GM19035 (cell line): ENCODE results near the gene DPH6.
"Not testable (repeated sequence)": the region's sequence is repeated elsewhere in the genome, so short reads cannot be mapped to it uniquely, and the experiment has no call there.

ENCODE experiments used
- ATAC-seq: cut with Tn5 transposase; IDR thresholded peaks from one replicate; pipeline ENCODE4 v1.9.1; 2021; ENCODE audit not compliant: unreplicated experiment

The DPH6 gene

DNA sequence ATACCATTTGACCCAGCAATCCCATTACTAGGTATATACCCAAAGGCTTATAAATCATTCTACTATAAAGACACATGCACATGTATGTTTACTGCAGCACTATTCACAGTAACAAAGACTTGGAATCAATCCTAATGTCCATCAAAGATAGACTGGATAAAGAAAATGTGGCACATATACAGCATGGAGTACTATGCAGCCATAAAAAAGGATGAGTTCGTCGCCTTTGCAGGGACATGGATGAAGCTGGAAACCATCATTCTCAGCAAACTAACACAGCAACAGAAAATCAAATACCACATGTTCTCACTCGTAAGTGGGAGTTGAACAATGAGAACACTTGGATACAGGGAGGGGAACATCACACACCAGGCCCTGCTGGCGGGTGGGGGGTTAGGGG is 104.7 kb downstream of the DPH6 start:
- not testable (repeated sequence) for ATAC-seq

DNA sequence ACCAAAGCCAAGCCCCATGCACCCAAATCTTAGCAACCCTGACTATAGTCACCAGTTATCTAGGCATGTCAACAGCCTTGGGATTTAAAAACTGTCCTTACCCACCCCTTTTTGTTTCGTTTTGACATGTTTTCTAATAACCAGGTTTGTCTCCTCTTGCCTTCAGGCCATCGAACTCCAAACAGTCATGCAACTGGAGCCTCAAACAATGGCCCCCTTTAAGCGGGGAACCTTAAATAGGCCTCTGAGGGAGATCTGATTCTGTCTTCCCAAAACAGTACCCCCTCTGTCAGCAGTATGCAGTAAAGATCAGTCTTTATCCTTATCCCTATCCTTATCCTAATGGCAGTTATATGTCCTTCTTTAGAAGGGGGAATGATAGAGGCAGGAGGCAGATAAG is 105.7 kb downstream of the DPH6 start:
- ATAC-seq = no peak

DNA sequence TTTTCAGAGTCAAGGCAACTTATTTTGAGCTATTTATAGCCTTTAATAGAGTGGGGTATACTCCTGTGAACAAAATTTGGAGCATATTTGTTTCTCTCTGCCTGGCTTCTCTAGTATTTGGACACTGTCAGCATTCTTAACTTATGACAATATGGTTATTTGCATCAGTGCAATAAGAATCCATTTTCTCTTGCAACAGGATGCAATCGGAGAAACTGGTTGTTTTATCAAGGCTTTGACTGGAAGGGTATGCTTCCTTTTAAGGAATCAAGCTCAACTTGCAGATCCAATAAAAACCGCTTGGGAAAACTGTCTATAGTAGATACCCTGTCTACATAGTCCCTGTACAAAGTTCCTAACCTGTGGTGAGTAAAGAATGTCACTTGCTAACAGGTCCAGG is 106.7 kb downstream of the DPH6 start:
- no peak for ATAC-seq

DNA sequence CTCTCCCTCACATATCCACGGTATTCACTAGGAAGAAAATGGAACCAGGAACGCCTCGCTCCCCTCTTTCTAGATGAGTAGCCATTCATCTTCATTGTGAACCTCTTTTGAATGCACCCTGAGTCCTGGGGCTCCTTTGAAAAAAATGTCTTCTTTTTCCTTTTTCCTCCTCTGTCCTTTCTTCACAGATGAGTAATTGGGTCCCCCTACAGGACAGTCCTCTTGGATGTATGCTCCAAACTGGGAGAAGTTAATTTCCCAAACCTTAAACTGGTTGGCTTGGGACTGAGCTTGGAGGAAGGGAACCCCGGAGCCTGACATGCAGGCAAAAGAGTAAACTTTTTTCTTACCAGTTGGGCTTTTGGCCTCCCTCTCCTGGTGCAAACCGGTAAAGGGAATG is 108.8 kb downstream of the DPH6 start:
- ATAC-seq = no peak

DNA sequence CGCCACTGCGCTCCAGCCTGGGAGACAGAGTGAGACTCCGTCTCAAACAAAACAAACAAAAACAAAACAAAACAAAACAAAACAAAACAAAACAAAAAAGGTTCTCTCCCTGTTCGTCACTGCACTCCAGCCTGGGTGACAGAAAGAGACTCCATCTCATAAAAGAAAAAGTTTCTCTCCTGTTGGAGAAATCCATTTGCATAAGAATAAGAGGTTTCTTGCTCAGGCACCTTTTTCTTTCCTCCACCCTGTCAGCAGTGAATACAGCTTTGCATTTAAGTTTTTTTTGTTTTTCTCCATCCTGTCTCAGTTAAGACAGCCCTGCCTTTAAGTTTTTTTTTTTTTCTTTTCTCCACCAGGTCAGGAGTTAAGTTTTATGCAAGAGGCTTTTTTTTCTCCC is 109.5 kb downstream of the DPH6 start:
- ATAC-seq = no peak

DNA sequence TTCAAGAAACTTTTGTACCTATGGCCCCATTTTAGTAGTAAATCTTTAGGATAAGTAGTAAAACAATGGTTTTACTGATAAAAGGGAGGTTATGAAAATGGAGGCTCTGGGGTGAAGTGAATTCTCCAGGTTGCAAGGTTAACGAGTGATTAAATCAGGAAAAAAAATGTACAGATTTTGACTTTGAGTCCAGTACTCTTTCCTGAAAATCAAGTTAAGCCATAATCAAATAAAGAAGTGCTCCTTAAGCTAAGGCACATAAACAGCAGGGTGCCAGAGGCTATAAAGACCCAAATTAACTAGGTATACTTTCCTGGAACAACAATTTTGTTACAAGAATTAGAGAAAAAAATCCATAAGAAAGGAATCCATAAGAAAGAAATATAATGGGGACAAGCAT is 114.7 kb downstream of the DPH6 start:
- ATAC-seq = no peak

DNA sequence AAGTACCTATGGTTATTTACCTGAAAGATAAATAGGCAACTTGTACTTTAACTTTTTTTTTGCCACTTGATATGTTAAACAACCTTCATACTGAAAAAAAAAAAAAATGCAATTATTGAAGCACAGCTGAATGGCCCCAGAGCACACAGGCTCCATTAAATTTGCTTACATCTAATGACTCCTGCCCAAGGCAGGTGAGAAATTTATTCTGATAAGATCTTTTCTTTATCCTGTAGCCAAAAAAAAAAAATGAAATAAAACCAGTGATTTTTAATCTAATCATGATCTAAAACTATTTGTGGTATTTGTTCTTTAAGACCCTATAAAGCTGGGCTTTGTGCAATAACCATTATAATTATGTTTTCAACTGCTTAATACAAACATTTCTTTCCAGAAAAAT is 115.7 kb downstream of the DPH6 start:
- ATAC-seq = no peak

DNA sequence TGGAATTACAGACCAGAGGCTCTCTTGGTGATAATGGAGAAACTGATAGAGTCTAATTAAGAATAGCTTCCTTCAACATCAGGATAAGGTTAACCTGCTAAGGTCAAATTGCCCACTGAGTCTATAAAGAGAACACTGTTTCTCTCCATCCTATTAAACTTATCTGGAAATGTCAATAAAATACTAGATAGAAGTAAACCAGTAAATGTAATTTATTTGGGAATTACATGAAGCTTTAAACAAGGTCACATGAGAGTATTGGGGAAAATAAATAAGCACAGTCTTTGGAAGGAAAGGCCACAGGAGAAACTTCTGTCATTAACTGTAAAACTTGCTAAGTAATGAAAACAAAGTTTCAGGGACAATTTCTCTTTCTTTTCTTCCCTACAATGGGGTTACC is 118.5 kb downstream of the DPH6 start:
- no peak for ATAC-seq

DNA sequence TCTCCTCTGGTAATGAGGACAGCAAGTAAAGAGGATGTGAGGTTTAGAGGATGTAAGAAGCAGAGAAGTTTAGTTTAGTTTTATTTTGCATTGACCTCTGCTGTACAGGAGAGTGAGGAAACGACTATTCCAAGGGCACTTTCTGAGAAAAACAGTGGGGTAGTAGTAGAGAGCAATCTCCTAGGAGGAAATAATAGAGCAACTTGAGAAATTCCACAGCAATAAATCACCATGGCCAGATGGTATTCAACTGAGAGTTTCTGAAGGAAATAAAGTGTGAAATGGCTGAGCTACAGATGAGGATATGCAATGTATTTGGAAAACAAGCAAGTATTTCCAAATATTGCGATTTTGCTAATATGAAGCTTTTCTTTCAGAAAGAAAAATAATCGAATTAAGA is 118.9 kb downstream of the DPH6 start:
- no peak for ATAC-seq

DNA sequence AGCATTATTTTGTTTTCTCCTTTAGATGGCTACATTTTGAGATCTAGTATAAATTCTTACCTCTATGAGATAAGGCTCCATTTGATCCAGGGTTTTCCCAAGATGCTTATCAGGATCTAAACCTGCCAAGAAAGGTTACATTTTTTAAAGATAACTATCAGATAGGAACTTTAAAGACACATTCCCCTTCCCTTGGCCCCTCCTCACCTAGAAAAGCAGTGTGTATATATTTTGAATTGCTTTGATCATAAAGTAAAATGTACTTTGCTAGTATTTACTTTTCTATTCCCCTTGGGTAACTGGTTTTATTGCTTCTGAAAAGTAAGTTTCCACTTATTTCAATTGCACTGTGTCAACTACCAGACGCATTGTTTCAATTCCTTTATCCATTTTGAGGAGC is 135.2 kb downstream of the DPH6 start:
- ATAC-seq = no peak

DNA sequence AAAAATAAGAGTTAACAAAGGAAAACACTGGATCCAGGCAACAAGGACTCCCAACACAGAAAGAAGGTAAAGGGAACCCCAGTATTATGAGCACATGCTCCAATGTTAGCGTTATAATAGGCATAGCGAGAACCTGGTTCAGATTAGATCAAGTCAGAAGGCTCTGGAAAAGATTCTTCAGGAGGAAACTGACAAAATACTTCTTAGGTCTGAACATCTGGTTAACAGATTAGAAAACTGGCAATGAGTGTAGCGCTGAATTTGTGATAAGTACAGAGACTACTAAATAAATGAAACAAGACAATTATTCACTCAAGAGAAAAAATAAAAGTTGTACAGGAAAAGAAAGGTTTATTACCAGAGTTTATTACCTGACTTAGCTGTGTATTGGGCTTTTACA is 146.1 kb downstream of the DPH6 start:
- ATAC-seq = no peak

DNA sequence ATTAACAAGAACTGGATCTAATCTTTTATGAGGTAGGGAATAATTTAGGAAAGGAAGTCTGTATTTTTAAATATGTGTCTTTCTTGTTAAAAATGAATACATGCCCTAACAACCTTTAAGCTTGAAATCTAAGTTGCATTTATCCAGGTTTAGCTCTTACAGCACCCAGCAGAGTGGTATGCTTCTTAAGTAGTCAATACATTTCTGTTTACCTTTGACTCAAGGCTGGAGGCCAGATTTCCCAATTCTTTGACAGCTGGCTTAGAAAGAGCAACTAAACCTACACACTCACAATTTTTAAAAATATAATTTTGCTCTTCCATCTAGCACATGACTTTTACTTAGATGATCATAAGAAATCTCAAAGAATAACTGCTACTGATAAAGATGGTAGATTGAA is 148.9 kb downstream of the DPH6 start:
- ATAC-seq = no peak

DNA sequence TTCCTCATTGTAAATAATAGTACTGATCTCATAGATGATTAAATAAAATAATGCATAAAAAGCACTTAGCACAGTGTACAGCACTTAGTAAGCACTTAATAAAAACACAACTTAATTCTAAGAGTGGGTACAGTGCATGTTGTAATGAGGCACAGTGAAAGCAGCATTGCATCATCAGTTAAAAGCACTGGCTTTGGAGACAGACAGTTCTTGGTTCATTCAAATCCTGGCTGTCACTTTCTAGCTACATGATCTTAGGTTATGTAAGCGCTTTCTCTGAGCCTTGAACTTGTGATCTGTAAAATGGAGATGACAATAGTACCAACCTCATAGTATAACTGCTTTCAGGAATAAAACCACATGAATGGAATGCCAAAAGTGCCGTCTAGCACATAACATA is 151.5 kb downstream of the DPH6 start:
- no peak for ATAC-seq

DNA sequence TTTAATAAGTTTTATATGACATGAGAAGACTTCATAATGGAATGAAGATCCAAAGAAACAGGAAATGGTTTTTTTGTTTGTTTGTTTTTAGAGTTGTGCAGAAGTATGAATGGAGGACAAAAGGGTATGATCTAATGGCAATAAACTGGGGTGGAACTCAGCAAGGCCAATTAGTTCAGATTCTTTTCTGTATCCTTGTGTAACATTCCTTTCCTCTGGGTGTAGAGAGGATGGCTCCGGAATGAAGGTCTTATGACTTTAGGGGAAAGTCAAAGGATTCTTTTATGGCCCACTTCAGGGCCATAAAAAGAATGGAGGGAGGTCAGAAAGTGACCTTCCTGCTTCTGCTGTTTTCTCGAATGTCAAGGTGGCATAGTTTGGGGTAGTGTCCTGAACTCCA is 152.6 kb downstream of the DPH6 start:
- no peak for ATAC-seq

DNA sequence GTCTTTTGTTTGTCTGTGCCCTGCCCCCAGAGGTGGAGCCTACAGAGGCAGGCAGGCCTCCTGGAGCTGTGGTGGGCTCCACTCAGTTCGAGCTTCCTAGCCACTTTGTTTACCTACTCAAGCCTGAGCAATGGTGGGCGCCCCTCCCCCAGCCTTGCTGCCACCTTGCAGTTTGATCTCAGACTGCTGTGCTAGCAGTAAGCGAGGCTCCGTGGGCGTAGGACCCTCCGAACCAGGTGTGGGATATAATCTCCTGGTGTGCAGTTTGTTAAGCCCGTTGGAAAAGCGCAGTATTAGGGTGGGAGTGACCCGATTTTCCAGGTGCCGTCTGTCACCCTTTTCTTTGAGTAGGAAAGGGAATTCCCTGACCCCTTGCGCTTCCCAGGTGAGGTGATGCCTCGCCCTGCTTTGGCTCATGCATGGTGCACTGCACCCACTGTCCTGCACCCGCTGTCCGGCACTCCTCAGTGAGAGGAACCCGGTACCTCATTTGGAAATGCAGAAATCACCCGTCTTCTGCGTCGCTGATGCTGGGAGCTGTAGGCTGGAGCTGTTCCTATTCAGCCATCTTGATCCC is 154.5 kb downstream of the DPH6 start:
- ATAC-seq = not testable (repeated sequence)

DNA sequence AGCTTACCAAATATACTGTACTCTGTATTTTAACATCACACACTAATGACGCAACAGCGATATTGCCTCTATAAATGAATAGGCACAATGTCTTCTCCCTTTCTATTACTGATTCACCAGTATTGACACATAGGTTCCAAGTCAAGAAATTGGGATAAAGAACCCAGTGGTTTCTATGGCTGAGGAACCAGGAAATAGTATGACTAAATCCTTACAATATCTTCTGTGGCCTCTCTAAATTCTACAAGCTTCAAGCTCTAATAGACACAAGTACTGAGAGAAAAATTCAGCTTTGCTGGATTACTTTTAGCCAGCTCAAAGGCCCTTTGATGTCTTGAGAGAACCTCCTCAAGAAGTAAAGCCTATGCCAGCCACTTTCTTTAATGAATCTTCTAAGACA is 162.5 kb downstream of the DPH6 start:
- ATAC-seq = no peak

DNA sequence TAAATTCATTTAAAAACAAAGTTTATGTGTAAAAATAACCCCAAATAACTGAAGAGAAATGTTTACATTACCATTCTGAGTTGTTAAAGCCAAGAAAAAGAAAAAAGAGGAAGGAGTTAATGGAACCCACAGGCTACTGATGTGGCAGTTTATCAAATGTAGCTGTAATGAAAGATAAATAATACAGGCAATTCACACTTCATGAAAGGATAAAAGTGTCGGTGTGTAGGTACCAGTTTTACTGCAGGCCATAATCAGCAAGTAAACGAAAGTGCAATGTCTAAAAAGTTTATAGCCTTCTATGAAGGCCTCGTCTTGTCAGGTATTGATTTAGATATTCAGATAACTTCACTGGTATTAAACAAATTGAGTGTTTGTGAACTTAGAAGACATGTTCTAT is 164.6 kb downstream of the DPH6 start:
- ATAC-seq = no peak

DNA sequence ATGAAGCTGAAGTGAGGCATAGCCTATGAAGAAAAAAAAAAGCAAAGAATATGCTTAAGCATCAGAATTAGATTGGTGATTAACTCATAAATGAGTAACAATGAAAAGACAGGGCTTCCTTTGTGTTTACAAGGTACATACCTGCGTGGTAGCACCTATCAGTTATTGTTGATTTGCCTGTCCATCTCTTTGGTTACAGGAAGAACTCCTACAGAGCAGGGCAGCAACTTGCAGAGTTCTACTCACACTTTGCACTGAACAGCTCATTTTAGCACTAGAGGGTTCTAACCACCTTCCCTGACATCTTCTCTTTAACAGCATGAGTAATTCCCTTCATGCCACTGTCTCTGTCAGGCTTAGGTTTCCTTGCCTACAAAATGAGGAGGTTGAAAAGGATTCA is 166.0 kb downstream of the DPH6 start:
- ATAC-seq = no peak

DNA sequence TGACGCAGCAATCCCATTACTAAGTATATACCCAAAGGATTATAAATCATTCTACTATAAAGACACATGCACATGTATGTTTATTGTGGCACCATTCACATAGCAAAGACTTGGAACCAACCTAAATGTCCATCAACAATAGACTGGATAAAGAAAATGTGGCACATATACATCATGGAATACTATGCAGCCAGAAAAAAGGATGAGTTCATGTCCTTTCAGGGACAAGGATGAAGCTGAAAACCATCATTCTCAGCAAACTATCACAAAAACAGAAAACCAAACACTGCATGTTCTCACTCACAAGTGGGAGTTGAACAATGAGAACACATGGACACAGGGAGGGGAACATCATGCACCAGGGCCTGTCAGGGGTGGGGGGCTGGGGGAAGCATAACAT is 167.5 kb downstream of the DPH6 start:
- not testable (repeated sequence) for ATAC-seq

DNA sequence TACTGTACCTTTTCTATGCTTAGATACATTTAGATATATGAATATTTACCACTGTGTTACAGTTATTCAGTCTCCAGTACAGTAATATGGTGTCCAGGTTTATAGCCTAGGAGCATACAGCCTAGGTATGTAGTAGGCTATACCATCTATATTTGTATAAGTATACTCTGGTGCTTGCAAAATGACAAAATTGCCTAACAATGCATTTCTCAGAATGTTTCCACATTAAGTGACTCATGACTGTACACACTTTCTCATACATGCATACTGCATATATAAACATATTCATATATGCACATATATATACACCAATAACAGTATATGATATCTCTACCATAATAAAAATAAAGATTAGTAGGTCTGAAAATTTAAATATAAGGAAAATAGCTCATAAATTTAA is 169.3 kb downstream of the DPH6 start:
- no peak for ATAC-seq

DNA sequence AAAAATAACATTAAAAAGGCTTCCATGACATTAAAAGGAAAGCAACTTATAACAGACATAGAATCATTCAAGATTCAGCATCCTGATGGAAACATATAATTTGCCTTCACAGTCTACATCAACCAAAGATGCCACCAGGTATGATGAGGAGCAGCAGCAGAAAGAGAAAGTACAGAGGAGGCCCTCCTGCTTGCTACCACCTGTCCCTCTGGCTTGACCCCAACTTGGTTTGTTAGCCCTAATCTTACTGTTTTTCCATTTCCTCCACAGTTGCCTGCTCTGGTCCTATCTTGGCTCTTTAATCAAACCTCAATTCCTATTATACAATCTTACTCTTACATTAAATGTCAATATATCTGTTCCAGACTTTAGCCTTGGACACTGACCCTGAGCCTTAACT is 171.3 kb downstream of the DPH6 start:
- ATAC-seq = no peak

DNA sequence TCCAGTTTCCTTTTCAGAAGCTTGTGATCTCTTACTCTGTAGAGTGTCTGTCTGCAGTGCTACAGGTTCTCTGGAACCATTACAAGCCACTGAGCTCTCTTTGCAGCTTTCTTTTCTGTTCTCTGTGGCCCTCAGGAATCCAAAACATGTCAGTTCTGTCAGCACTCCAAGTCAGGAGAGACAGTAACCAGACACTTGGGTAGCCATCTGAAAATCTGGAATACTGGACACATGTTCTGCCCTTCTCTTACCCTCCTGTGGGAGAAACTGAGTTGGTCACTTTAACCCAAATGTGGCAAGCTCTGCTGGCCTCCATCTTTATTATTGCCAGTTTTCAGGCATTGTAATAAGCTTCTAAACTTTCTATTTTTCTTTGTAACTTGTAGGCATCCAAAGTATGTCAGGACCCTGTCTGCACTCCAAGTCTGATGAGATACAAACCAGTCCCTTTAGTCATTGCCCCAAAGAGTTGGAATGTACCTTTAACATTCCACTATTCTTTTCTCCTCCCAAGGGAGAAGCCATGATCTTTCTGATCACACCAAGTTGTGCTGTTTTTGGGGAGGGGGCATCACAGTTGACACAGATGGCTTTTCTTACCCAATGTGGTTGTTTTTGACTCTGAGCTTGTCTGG is 183.7 kb downstream of the DPH6 start:
- ATAC-seq = no peak

DNA sequence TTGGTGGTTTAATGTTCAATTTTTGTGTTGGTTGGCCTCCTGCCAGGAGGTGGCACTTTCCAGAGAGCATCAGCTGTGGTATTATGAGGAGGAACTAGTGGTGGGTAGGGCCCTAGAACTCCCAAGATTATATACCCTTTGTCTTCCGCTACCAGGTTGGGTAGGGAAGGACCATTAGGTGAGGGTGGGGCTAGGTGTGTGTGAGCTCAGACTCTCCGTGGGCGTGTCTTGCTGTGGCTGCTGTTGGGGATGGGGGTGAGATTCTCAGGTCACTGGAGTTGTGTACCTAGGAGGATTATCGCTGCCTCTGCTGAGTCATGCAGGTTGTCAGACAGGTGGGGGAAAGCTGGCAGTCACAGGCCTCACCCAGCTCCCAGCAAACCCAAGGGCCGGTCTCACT is 187.1 kb downstream of the DPH6 start:
- ATAC-seq = no peak
